Endothelial cell of umbilical vein (primary cell): ENCODE measurements around the gene SPACA4. TPM values are rescaled to one million over a fixed set of nuclear protein-coding genes. Genes with fewer than 3 reads are reported as not detected.

Experiments
- BruUV-seq: library from RNA; stranded (reverse); fragments of 400-500 nt; replicated peaks from 2 replicates; lab custom pipeline; 2021; lab: Mats Ljungman, UMichigan
- CTCF ChIA-PET: fragments of 300-600, 350-600 bp; sonication (Branson Sonifier 250); formaldehyde crosslinking; loops from one replicate; lab custom pipeline; 2021; ENCODE audit warnings: antibody characterized with exemption, inconsistent platforms; lab: Charles Lee
- POLR2A ChIA-PET: fragments of 300-600, 350-600 bp; sonication (Branson Sonifier 250); formaldehyde crosslinking; loops from one replicate; lab custom pipeline; 2021; ENCODE audit warnings: antibody characterized with exemption, inconsistent platforms; lab: Charles Lee
- DNase-seq: peaks from one replicate; pipeline ENCODE4 v3.0.0-alpha.2; 2011; ENCODE audit warnings: low read depth, low spot score
- FAIRE-seq: peaks from 2 replicates; lab custom pipeline; 2011; peaks lifted over from hg19 to GRCh38; lab: Jason Lieb, UNC
- H2AFZ ChIP-seq: 2 replicates; pipeline ENCODE4 v1.6.0; 2012; ENCODE audit warnings: low read depth, low read length, control low read depth, inconsistent platforms
- H3K27ac ChIP-seq: 2 replicates; pipeline ENCODE4 v1.5.1; 2011; ENCODE audit warnings: low read depth, mild to moderate bottlenecking, control low read depth, low read length, moderate library complexity; ENCODE audit not compliant: insufficient read depth
- H3K27me3 ChIP-seq, 2 experiments: 2 replicates each; pipeline versions ENCODE4 v1.6.0 to v1.6.1; 2011; ENCODE audit warnings: low read length in 2 of 2, mixed read lengths in 1 of 2; ENCODE audit not compliant: control insufficient read depth in 2 of 2, insufficient read depth in 2 of 2
- H3K36me3 ChIP-seq, 2 experiments: 2 replicates in 1 of 2; 3 replicates in 1 of 2; pipeline ENCODE4 v1.5.1; 2011; ENCODE audit warnings: low read length in 2 of 2, mild to moderate bottlenecking in 1 of 2, moderate library complexity in 1 of 2; ENCODE audit not compliant: control insufficient read depth in 2 of 2, insufficient read depth in 2 of 2; ENCODE audit errors: extremely low read depth in 1 of 2
- H3K4me1 ChIP-seq: 3 replicates; pipeline ENCODE4 v1.5.1; 2011; ENCODE audit warnings: mild to moderate bottlenecking, low read length; ENCODE audit not compliant: control insufficient read depth, insufficient read depth; ENCODE audit errors: extremely low read depth
- H3K4me2 ChIP-seq: 2 replicates; pipeline ENCODE4 v1.6.1; 2011; ENCODE audit warnings: low read length, control low read depth, mixed read lengths; ENCODE audit not compliant: insufficient read depth
- H3K4me3 ChIP-seq, 3 experiments: fragments of 200-600 bp in 1 of 3; sonication (generic), shearing (Covaris generic) in 1 of 3; replicated peaks in 1 of 3; 2 replicates each; pipeline ENCODE4 v1.5.1; 2011 to 2016; ENCODE audit warnings: control low read depth in 3 of 3, low read length in 3 of 3, mild to moderate bottlenecking in 2 of 3, inconsistent platforms in 1 of 3, low read depth in 1 of 3, moderate library complexity in 1 of 3; ENCODE audit not compliant: insufficient read depth in 1 of 3
- H3K79me2 ChIP-seq: 2 replicates; pipeline ENCODE4 v1.6.0; 2012; ENCODE audit warnings: low read length, inconsistent platforms; ENCODE audit not compliant: control insufficient read depth, insufficient read depth
- H3K9ac ChIP-seq: replicated peaks from 2 replicates; pipeline ENCODE3; 2011; ENCODE audit warnings: low read length, control low read depth; ENCODE audit not compliant: insufficient read depth; ENCODE audit errors: extremely low read depth
- H3K9me1 ChIP-seq: replicated peaks from 3 replicates; pipeline ENCODE4 v1.6.0; 2011; ENCODE audit warnings: mild to moderate bottlenecking, low read length; ENCODE audit not compliant: control insufficient read depth, insufficient read depth; ENCODE audit errors: extremely low read depth
- H3K9me3 ChIP-seq: replicated peaks from 2 replicates; pipeline ENCODE4 v1.5.1; 2012; ENCODE audit warnings: low read length, inconsistent platforms; ENCODE audit not compliant: control insufficient read depth, insufficient read depth
- H4K20me1 ChIP-seq: replicated peaks from 2 replicates; pipeline ENCODE3; 2011; ENCODE audit warnings: mild to moderate bottlenecking, low read length; ENCODE audit not compliant: control insufficient read depth, insufficient read depth; ENCODE audit errors: extremely low read depth
- CTCF ChIP-seq, 2 donors: IDR thresholded peaks; 1 replicate in 1 of 2; 2 replicates in 1 of 2; pipeline ENCODE4 v1.5.1; 2011; ENCODE audit warnings: low read length in 2 of 2, mild to moderate bottlenecking in 2 of 2, moderate library complexity in 2 of 2, control low read depth in 1 of 2, inconsistent platforms in 1 of 2, low read depth in 1 of 2; ENCODE audit not compliant: insufficient read depth in 1 of 2; ENCODE audit errors: extremely low read depth in 1 of 2
- EZH2 ChIP-seq: IDR thresholded peaks from 2 replicates; pipeline ENCODE4 v1.6.1; 2012; ENCODE audit warnings: borderline replicate concordance, low read depth, mild to moderate bottlenecking, moderate library complexity, low read length, inconsistent platforms; ENCODE audit not compliant: severe bottlenecking
- FOS ChIP-seq: IDR thresholded peaks from 2 replicates; pipeline ENCODE4 v1.6.1; 2011; ENCODE audit warnings: mild to moderate bottlenecking, low read length, moderate library complexity, borderline replicate concordance; ENCODE audit not compliant: insufficient read depth
- POLR2A ChIP-seq: IDR thresholded peaks from 2 replicates; pipeline ENCODE4 v1.6.1; 2012; ENCODE audit warnings: low read depth, mild to moderate bottlenecking, control low read depth, low read length
- dilution Hi-C: fragments of 300-500 bp; cut with MboI; formaldehyde crosslinking; loops from one replicate; pipeline ENCODE4 v1.15.0; 2019; ENCODE audit warnings: low sequenced_read_pairs; ENCODE audit not compliant: extremely low pct_ligation_motif_present
- intact Hi-C: fragments of 100-400 bp; cut with micrococcal nuclease; formaldehyde crosslinking; loops from one replicate; pipeline ENCODE4 v1.10.0; 2022
- polyA plus RNA-seq, 4 experiments: library from polyadenylated mRNA; depleted of rRNA in 3 of 4; stranded (reverse) in 3 of 4; unstranded in 1 of 4; fragments of >200 nt; gene quantifications; 2 replicates each; pipeline versions ENCODE4 v1.2.1 to v1.2.3, GENCODE V29; 2011 to 2012; ENCODE audit warnings: missing spikeins in 1 of 4
- total RNA-seq: library from RNA; stranded (reverse); gene quantifications from 2 replicates; pipeline ENCODE4 v1.2.3, GENCODE V29; 2021

Gene SPACA4
- total and polyA plus RNA-seq, 2 donors (not counting 3 experiments of a cell fraction or from before 2014, with no cell fraction given) = not detected

DNA sequence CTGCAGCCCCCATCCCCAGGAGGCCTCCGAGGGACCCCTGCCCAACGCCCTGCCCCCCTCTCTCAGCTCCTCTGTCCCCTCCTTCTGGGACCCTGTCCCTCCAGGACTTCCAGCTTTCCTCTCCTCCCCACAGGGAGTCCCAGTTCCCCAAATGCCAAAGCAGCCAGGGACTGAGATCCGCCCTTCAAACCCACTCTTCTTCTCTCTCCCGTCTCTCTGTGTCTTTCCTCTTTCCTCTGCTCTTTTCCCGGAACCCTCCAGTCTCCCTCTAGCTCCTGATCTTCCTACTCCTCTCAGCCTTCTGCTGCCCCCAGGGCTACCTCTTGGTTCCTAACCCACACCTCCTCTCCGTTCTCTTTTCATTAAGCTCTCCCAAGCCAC lies 39.1 kb downstream of the SPACA4 start:
- Histone ChIP-seq H3K9me3 (no peaks in the 10 kb centered on the region), H3K9ac (no peak overlapping the region), H3K27me3 (peaks cover 0 to 2% of the 10 kb centered on the region in 2 experiments), H3K4me3 (peak overlapping the region in 1 of 3 experiments; percentile 40), H3K4me2 (peak overlapping the region; percentile 72), H2AFZ (peak overlapping the region; percentile 36), H3K36me3 (no peaks in the 10 kb centered on the region), H3K79me2 (no peaks in the 10 kb centered on the region), H3K4me1 (peaks cover 9% of the 10 kb centered on the region), H3K9me1 (no peaks in the 10 kb centered on the region), H4K20me1 (no peaks in the 10 kb centered on the region), H3K27ac (no peak overlapping the region)
- TF ChIP-seq POLR2A (no peak), EZH2 (peak; percentile 52)
- FAIRE-seq (no peak), DNase-seq (no peak)
- POLR2A ChIA-PET = interaction anchor here (0.6 to 1.7 kb wide), 4 partner anchors 26 to 166 kb away, joined by 3 to 7 read pairs (median 3); partner anchors contain the start of genes IZUMO1, RPL18 and SPHK2
- dilution Hi-C loops = no loop called here
- intact Hi-C loops = no loop called here
- BruUV-seq = no TSS peak
- CTCF ChIA-PET = interaction anchor here (0.6 to 2.7 kb wide), 25 partner anchors 10 to 325 kb away, joined by 3 to 41 read pairs (median 8); partner anchors contain the start of genes FUT2, HSD17B14, IZUMO1 and NTN5

DNA sequence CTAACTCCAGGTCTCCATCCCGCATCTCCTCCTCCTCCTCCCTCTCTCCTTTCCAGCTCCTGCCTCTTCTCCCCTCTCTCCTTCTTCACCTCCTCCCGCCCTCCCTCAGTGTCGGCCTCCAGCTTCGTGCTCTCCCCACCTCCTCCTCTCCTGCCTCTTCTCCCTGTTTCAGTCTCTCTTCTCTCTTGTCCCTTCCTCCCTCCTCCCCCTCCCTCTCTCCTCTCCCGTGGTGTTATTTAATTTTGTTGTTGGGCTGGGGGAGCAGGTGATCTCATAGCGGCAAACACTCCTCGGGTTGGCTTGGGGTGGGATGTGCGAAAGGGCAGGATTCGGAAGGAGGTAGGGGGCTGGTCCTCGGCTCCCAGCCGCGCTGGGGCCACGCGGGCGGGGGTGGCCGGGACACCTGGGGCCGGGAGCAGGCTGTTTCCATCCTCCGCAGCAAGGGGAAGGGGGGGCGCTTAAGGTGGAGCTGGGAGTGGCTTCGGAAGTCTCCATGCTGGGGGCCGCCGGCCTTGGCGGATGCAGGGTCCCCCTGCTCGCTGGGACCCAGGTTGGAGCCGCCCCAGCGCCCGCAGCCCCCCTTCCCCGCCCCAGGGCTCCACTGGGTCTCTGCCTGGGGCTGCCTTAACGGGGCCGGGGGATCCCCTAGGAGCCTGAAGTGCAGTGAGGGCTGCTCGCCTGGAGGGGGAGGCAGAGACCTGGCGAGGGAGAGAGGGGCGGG lies 39.6 kb downstream of the SPACA4 start, which contains the start of gene CA11:
Gene CA11, minus strand, starts transcription at position 187 of the 721 bp plus-strand sequence. CDS start 555 bp downstream, outside the sequence.
- BruUV-seq = no TSS peak
- FAIRE-seq (peak; percentile 50), DNase-seq (peak; percentile 84)

More for the DNA sequence above, 39.6 kb downstream of the SPACA4 start, which contains the start of gene CA11:
- Histone ChIP-seq H3K9me3 (no peaks in the 10 kb centered on the region), H3K27ac (no peak within 1 kb of the TSS), H4K20me1 (no peaks in the 10 kb centered on the region), H3K79me2 (no peaks in the 10 kb centered on the region), H3K4me3 (peak within 1 kb of the TSS; percentile 40 to 46 (median 46)), H3K9me1 (no peaks in the 10 kb centered on the region), H3K4me2 (peak within 1 kb of the TSS; percentile 72), H3K4me1 (peaks cover 9% of the 10 kb centered on the region), H3K9ac (peak within 1 kb of the TSS; percentile 28), H3K27me3 (peaks cover 0 to 2% of the 10 kb centered on the region in 2 experiments), H3K36me3 (no peaks in the 10 kb centered on the region), H2AFZ (peak within 1 kb of the TSS; percentile 58)
- dilution Hi-C loops = no loop called here
- POLR2A ChIA-PET = interaction anchor here (0.6 to 1.7 kb wide), 4 partner anchors 26 to 166 kb away, joined by 3 to 7 read pairs (median 3); partner anchors contain the start of genes IZUMO1, RPL18 and SPHK2
- TF ChIP-seq CTCF (IDR thresholded peaks at IDR 0.05; ENCODE audit: extremely low read depth in 1 of 2, insufficient read depth in 1 of 2, low read depth in 1 of 2, low read length in 2 of 2) (peak; percentile 68 to 89), FOS (no peak)
- intact Hi-C loops = loop anchor here (1.0 to 2.0 kb wide), 7 partner anchors 8 to 196 kb away; no protein-coding TSS in a partner anchor
- CTCF ChIA-PET = interaction anchor here (0.6 to 2.7 kb wide), 25 partner anchors 10 to 324 kb away, joined by 3 to 41 read pairs (median 8); partner anchors contain the start of genes FUT2, HSD17B14, IZUMO1 and NTN5
